Neural cell (in vitro differentiated cells): ENCODE data around the gene LRRC1.

Experiments
- RAD21 ChIP-seq: fragments of 450-650 bp; conservative IDR thresholded peaks from 2 replicates; pipeline ENCODE4 v1.6.1; 2014; ENCODE audit warnings: antibody characterized with exemption, mild to moderate bottlenecking, moderate library complexity
- REST ChIP-seq: IDR thresholded peaks from 2 replicates; pipeline ENCODE4 v1.6.1; 2012; ENCODE audit warnings: borderline replicate concordance
- SMC3 ChIP-seq: fragments of 450-650 bp; conservative IDR thresholded peaks from 2 replicates; pipeline ENCODE4 v1.6.1; 2014; ENCODE audit warnings: antibody characterized with exemption, mild to moderate bottlenecking, moderate library complexity; ENCODE audit not compliant: poor library complexity
- TF ChIP-seq, protein P1 (sequence below): fragments of 450-650 bp; IDR thresholded peaks from 2 replicates; pipeline ENCODE4 v1.5.1; 2014; ENCODE audit warnings: antibody characterized with exemption, mild to moderate bottlenecking, moderate library complexity; ENCODE audit not compliant: poor library complexity, severe bottlenecking

DNA sequence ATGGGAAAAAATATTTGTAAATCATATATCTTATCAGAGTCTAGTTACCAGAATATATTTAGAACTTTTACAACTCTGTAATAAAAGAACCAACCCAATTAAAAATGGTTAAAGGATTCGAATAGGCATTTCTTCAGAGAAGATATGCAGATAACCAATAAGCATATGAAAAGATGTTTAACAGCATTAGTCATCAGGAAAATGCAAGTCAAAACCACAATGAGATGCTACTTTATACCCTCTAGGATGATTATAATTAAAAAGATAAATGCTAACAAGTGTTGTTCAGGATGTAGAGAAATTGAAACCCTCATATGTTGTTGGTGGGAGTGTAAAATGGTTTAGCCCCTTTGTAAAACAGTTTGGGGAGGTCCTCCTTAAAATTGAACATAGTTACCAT is 94.1 kb downstream of the LRRC1 start:
- TF ChIP-seq, protein P1, sequence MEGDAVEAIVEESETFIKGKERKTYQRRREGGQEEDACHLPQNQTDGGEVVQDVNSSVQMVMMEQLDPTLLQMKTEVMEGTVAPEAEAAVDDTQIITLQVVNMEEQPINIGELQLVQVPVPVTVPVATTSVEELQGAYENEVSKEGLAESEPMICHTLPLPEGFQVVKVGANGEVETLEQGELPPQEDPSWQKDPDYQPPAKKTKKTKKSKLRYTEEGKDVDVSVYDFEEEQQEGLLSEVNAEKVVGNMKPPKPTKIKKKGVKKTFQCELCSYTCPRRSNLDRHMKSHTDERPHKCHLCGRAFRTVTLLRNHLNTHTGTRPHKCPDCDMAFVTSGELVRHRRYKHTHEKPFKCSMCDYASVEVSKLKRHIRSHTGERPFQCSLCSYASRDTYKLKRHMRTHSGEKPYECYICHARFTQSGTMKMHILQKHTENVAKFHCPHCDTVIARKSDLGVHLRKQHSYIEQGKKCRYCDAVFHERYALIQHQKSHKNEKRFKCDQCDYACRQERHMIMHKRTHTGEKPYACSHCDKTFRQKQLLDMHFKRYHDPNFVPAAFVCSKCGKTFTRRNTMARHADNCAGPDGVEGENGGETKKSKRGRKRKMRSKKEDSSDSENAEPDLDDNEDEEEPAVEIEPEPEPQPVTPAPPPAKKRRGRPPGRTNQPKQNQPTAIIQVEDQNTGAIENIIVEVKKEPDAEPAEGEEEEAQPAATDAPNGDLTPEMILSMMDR, result no peak
- TF ChIP-seq RAD21 (no peak), REST (no peak), SMC3 (no peak)
